Measurements from ENCODE around the gene CHRND.

Gene CHRND

GRCh38 chr2:232525791-232526371 is at the start of gene CHRND:
Gene CHRND, plus strand, starts transcription at chr2:232526160. Its CDS starts 56 bp downstream, at chr2:232526216.
- DNase-seq, result no peak

- DNase-seq, result no peak
Measured at GRCh38 chr2:232476791-232477190, 49.2 kb upstream of the CHRND start.

GRCh38 chr2:232477751-232478510 is 48.0 kb upstream of the CHRND start:
- DNase-seq, result no peak

- no peak for DNase-seq
Measured at GRCh38 chr2:232478571-232479340, 47.2 kb upstream of the CHRND start.

GRCh38 chr2:232479341-232480200 is 46.4 kb upstream of the CHRND start:
- DNase-seq, result no peak

- DNase-seq, result no peak
Measured at GRCh38 chr2:232480201-232481190, 45.5 kb upstream of the CHRND start.

- DNase-seq, result no peak
Measured at GRCh38 chr2:232481322-232482140, 44.4 kb upstream of the CHRND start.

- no peak for DNase-seq
Measured at GRCh38 chr2:232482301-232483238, 43.4 kb upstream of the CHRND start.

GRCh38 chr2:232483311-232483922 is 42.5 kb upstream of the CHRND start:
- DNase-seq, result no peak

- DNase-seq, result no peak
Measured at GRCh38 chr2:232483923-232484627, 41.9 kb upstream of the CHRND start.

GRCh38 chr2:232484628-232485347 is 41.2 kb upstream of the CHRND start:
- DNase-seq, result no peak

- DNase-seq, result peak; percentile 5
Measured at GRCh38 chr2:232485348-232485756, 40.6 kb upstream of the CHRND start.

GRCh38 chr2:232485757-232486557 is 40.0 kb upstream of the CHRND start:
- DNase-seq, result no peak

GRCh38 chr2:232486558-232487384 is 39.2 kb upstream of the CHRND start:
- DNase-seq, result no peak

GRCh38 chr2:232487385-232488096 is 38.4 kb upstream of the CHRND start, which contains the start of gene ECEL1:
Gene ECEL1, minus strand, starts transcription at chr2:232487834. Its CDS starts 1,181 bp downstream, at chr2:232486653.
- no peak for DNase-seq
